Common myeloid progenitor, CD34-positive (primary cell): Measurements from ENCODE around the gene TRANK1.
"Not testable (repeated sequence)": the region's sequence is repeated elsewhere in the genome, so short reads cannot be mapped to it uniquely, and the experiment has no call there.

Experiments
- CTCF ChIA-PET: fragments of 350-600 bp; sonication (Branson Sonifier 250); formaldehyde crosslinking; loops from one replicate; lab custom pipeline; 2021; ENCODE audit warnings: antibody characterized with exemption; lab: Charles Lee
- POLR2A ChIA-PET: fragments of 350-600 bp; sonication (Branson Sonifier 250); formaldehyde crosslinking; loops from one replicate; lab custom pipeline; 2021; ENCODE audit warnings: antibody characterized with exemption; lab: Charles Lee
- DNase-seq, 3 donors: peaks; one replicate each; pipeline versions ENCODE4 v3.0.0 to v3.0.0-alpha.2; 2013
- H3K27ac ChIP-seq, 2 experiments: 1 replicate in 1 of 2; 2 replicates in 1 of 2; pipeline ENCODE4 v1.7.0; 2013; ENCODE audit warnings: inconsistent platforms in 2 of 2, low read length in 2 of 2, mild to moderate bottlenecking in 2 of 2, low read depth in 1 of 2, moderate library complexity in 1 of 2; ENCODE audit not compliant: severe bottlenecking in 2 of 2, insufficient read depth in 1 of 2, poor library complexity in 1 of 2
- H3K27me3 ChIP-seq, 5 experiments: replicated peaks in 2 of 5; 1 replicate in 3 of 5; 2 replicates in 2 of 5; pipeline versions ENCODE4 v1.6.1 to v1.7.0; 2013; ENCODE audit warnings: low read length in 4 of 5, mild to moderate bottlenecking in 2 of 5, moderate library complexity in 2 of 5, inconsistent platforms in 1 of 5; ENCODE audit not compliant: insufficient read depth in 5 of 5, control insufficient read depth in 4 of 5
- H3K36me3 ChIP-seq, 4 experiments: 1 replicate in 2 of 4; 2 replicates in 2 of 4; pipeline versions ENCODE4 v1.6.1 to v1.7.0; 2013; ENCODE audit warnings: low read length in 3 of 4, control low read depth in 1 of 4, mild to moderate bottlenecking in 1 of 4; ENCODE audit not compliant: control insufficient read depth in 4 of 4, insufficient read depth in 4 of 4
- H3K4me1 ChIP-seq, 4 experiments: 1 replicate in 3 of 4; 2 replicates in 1 of 4; pipeline versions ENCODE4 v1.6.1 to v1.7.1; 2013; ENCODE audit warnings: low read length in 3 of 4, mild to moderate bottlenecking in 3 of 4, control low read depth in 1 of 4, inconsistent platforms in 1 of 4, moderate library complexity in 1 of 4; ENCODE audit not compliant: control insufficient read depth in 4 of 4, insufficient read depth in 4 of 4; ENCODE audit errors: control extremely low read depth in 1 of 4
- H3K4me3 ChIP-seq, 7 experiments: 1 replicate in 4 of 7; 2 replicates in 3 of 7; pipeline versions ENCODE4 v1.5.1 to v1.7.0; 2013; ENCODE audit warnings: mild to moderate bottlenecking in 7 of 7, low read length in 6 of 7, moderate library complexity in 6 of 7, inconsistent platforms in 2 of 7, low read depth in 2 of 7, control low read depth in 1 of 7; ENCODE audit not compliant: insufficient read depth in 4 of 7, control insufficient read depth in 1 of 7; ENCODE audit errors: extremely low read depth in 1 of 7
- H3K9me3 ChIP-seq, 5 experiments: 1 replicate in 4 of 5; 2 replicates in 1 of 5; pipeline versions ENCODE4 v1.6.1 to v1.7.1; 2013; ENCODE audit warnings: low read length in 4 of 5, mild to moderate bottlenecking in 2 of 5, inconsistent platforms in 1 of 5, low read depth in 1 of 5, moderate library complexity in 1 of 5; ENCODE audit not compliant: control insufficient read depth in 4 of 5, insufficient read depth in 2 of 5; ENCODE audit errors: control extremely low read depth in 1 of 5
- WGBS: methylation state at CpG from one replicate; pipeline ENCODE4 v1.1.5; 2013; ENCODE audit not compliant: insufficient coverage; 5-methylcytosine and 5-hydroxymethylcytosine counted together

TRANK1 gene

DNA sequence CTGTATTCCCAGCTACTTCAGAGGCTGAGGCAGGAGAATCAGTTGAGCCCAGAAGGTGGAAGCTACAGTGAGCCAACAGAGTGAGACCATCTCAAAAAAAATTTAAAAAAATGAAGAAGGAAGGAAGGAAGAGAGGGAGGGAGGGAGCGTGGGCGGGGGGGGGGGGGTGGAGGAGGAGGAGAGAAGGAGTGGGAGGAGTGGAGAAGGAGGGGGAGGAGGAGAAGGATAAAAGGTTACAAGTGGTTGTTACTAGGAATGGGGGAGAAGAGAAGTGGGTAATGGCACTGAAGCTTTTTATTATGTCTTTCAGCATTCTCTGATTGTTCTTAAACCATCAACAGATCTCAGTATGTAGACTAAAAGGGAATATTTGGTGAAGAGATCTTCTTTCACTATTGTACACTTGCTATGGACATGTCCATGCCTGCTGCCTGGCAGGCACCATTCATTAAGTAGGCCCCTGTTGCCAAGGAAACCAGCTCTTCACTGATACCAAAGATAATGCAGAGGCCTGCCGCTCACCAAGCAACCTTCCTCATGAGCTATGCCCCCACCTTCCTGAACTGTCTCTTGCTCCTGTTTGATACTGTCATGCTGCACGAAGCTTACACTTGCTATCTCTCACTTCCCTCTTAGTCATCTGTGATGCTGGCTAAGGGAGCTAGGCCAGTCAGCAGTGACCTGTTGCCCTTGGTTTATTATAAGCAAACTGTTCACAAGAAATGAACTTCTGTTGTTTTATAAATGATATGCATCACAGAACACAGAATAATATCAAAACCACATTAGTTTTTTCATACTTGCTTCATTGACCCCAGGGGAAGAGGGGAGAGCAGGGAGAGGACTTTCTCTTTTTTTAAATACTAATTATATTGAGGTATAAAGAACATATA lies 24.9 kb upstream of the TRANK1 start:
- H3K4me1 ChIP-seq: peaks cover 6 to 33% (median 13%) of the 10 kb centered on the region in 4 experiments
- no peaks in the 10 kb centered on the region for H3K9me3 ChIP-seq
- H3K36me3 ChIP-seq: peaks cover 0 to 2% (median 0%) of the 10 kb centered on the region in 4 experiments
- H3K27ac ChIP-seq: peak overlapping the region in 1 of 2 experiments; percentile 77
- ChIA-PET CTCF (interaction anchor here (0.5 to 2.0 kb wide), 5 partner anchors 12 to 143 kb away, joined by 3 to 6 read pairs (median 4); partner anchors contain the start of genes EPM2AIP1 and MLH1), POLR2A (interaction anchor here (0.8 kb wide), 1 partner anchor 10 kb away, joined by 3 read pairs; no protein-coding TSS in a partner anchor)
- DNase-seq: peak; percentile 76 to 94 (median 89)
- no peaks in the 10 kb centered on the region for H3K27me3 ChIP-seq
- H3K4me3 ChIP-seq: peak overlapping the region in 1 of 7 experiments; percentile 28
- WGBS: 0% methylated on average over 1 of the region's 4 CpGs

DNA sequence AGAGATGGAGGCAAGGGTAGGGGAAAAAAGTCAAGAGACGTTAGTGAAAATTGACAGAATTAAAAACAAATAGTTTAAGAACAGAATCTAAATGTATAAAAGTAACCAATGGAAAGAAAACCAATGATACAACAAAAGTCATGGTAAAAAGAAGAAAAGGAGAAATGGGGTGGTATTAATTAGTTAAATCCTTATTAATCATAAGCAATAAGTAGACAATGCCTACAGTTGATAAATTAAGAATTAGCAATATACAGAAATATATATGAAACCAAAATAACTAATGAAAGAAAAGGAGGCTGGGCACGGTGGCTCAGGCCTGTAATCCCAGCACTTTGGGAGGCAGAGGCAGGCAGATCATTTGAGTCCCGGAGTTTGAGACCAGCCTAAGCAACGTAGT lies 24.2 kb upstream of the TRANK1 start:
- Histone ChIP-seq H3K27me3 (no peaks in the 10 kb centered on the region), H3K9me3 (no peaks in the 10 kb centered on the region), H3K4me1 (peaks cover 6 to 33% (median 15%) of the 10 kb centered on the region in 4 experiments), H3K4me3 (no peak overlapping the region), H3K27ac (peak overlapping the region in 1 of 2 experiments; percentile 77), H3K36me3 (peaks cover 0 to 2% (median 0%) of the 10 kb centered on the region in 4 experiments)
- ChIA-PET POLR2A (interaction anchor here (0.8 kb wide), 1 partner anchor 9 kb away, joined by 3 read pairs; no protein-coding TSS in a partner anchor), CTCF (interaction anchor here (0.5 to 2.0 kb wide), 4 partner anchors 19 to 143 kb away, joined by 3 to 6 read pairs (median 3); no protein-coding TSS in a partner anchor)
- WGBS: 89% methylated on average over 2 of the region's 4 CpGs
- DNase-seq: no peak

- peaks cover 6 to 27% (median 15%) of the 10 kb centered on the region in 4 experiments for H3K4me1 ChIP-seq
- DNase-seq: peak in 1 of 3 donors; percentile 12
- no peaks in the 10 kb centered on the region for H3K36me3 ChIP-seq
- POLR2A ChIA-PET: interaction anchor here (0.7 kb wide), 1 partner anchor 14 kb away, joined by 3 read pairs; no protein-coding TSS in a partner anchor
- no peak overlapping the region for H3K4me3 ChIP-seq
- no peaks in the 10 kb centered on the region for H3K9me3 ChIP-seq
- H3K27me3 ChIP-seq: no peaks in the 10 kb centered on the region
- CTCF ChIA-PET: interaction anchor here (1.4 to 1.9 kb wide), 3 partner anchors 9 to 60 kb away, joined by 5 to 8 read pairs (median 8); no protein-coding TSS in a partner anchor
- WGBS: 89% methylated on average over 3 of the region's 3 CpGs
- no peak overlapping the region for H3K27ac ChIP-seq
Measured at GRCh38 chr3:36965440-36965839, 20.6 kb upstream of the TRANK1 start.

DNA sequence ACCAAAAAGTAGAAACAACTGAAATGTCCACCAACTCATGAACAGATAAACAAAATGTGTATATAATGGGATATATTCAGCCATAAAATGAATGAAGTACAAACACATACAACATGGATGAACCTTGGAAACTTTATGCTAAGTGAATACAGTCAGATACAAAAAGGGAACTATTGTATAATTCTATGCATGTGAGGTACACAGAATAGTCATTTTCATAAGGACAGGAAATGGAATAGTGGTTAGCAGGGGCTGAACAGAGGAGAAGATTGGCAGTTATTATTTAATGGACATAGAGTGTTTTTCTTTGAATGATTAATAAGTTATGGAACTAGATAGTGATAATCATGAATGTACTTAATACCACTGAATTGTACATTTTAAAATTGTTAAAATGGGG lies 20.0 kb upstream of the TRANK1 start:
- Histone ChIP-seq H3K4me1 (peaks cover 3 to 21% (median 11%) of the 10 kb centered on the region in 4 experiments), H3K9me3 (no peaks in the 10 kb centered on the region), H3K27ac (no peak overlapping the region), H3K27me3 (no peaks in the 10 kb centered on the region), H3K36me3 (no peaks in the 10 kb centered on the region), H3K4me3 (no peak overlapping the region)
- POLR2A ChIA-PET: no interaction called here
- peak in 2 of 3 donors; percentile 50 to 66 for DNase-seq
- CTCF ChIA-PET: no interaction called here

DNA sequence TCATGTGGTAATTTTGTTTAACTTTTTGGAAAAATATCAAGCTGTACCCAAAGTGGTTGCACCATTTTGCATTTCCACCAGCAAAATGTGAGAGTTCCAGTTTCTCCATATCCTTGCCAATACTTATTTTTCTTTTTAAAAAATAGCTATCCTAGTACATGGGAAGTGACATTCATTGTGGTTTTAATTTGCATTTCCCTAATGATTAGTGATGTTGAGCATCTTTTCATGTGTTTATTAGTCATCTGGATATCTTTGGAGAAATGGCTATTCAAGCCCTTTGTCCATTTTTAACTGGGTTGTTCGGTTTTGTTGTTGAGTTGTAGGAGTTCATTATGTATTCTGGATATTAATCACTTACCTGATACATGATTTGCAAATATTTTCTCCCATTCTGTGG lies 19.5 kb upstream of the TRANK1 start:
- H3K4me1 ChIP-seq: peaks cover 0 to 17% (median 9%) of the 10 kb centered on the region in 4 experiments
- H3K27me3 ChIP-seq: no peaks in the 10 kb centered on the region
- no peaks in the 10 kb centered on the region for H3K36me3 ChIP-seq
- POLR2A ChIA-PET: no interaction called here
- no peak overlapping the region for H3K27ac ChIP-seq
- no peaks in the 10 kb centered on the region for H3K9me3 ChIP-seq
- no peak overlapping the region for H3K4me3 ChIP-seq
- no peak for DNase-seq
- no CpG with 5 or more reads among the region's 1 CpG for WGBS
- CTCF ChIA-PET: interaction anchor here (0.9 to 1.2 kb wide), 2 partner anchors 60 to 62 kb away, joined by 3 read pairs; no protein-coding TSS in a partner anchor

DNA sequence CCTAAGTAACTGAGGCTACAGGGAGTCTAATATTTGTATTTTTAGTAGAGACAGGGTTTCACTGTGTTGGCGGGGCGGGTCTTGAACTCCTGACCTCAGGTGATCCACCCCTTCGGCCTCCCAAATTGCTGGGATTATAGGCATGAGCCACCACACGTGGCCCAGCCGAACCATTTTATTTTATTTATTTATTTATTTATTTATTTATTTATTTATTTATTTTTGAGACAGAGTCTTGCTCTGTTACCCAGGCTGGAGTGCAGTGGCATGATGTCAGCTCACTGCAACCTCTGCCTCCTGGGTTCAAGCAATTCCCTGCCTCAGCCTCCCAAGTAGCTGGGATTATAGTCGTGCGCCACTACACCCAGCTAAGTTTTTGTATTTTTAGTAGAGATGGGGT lies 18.2 kb upstream of the TRANK1 start:
- CTCF ChIA-PET: interaction anchor here (0.7 to 9.9 kb wide), 3 partner anchors 57 to 90 kb away, joined by 3 to 92 read pairs (median 4); no protein-coding TSS in a partner anchor
- WGBS: no CpG with 5 or more reads among the region's 7 CpGs
- not testable (repeated sequence) for H3K4me3 ChIP-seq

More for the DNA sequence above, 18.2 kb upstream of the TRANK1 start:
- H3K36me3 ChIP-seq, H3K27me3 ChIP-seq, H3K27ac ChIP-seq, POLR2A ChIA-PET, DNase-seq, H3K9me3 ChIP-seq: not testable (repeated sequence)
- H3K4me1 ChIP-seq: peaks cover 0 to 15% (median 7%) of the 10 kb centered on the region in 4 experiments
